Measurements from ENCODE around the gene RTCA. TPM values are rescaled to one million over a fixed set of nuclear protein-coding genes. Genes with fewer than 3 reads are reported as not detected.
"Not testable (repeated sequence)": the region's sequence is repeated elsewhere in the genome, so short reads cannot be mapped to it uniquely, and the experiment has no call there.

RTCA gene
- total RNA-seq, 1 donor from 2014 or later, result 40.4 TPM

DNA sequence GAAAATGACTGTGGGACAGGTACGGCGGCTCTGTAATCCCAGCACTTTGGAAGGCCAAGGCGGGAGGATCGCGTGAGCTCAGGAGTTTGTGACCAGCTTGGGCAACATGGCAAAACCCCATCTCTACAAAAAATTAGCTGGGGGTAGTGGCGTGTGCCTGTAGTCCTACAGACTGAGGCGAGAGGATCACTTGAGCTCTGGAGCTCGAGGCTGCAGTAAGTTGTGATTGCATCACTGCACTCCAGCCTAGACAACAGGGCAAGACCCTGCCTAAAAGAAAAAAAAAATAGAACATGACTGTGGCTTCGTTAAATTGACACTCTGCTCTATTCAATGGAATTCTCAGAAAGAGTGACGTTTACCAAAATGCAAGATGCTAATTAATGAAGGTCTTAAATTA lies 12.5 kb upstream of the RTCA start:
- DNase-seq (ENCODE audit: low read depth), result no peak
- TF ChIP-seq, protein P1, sequence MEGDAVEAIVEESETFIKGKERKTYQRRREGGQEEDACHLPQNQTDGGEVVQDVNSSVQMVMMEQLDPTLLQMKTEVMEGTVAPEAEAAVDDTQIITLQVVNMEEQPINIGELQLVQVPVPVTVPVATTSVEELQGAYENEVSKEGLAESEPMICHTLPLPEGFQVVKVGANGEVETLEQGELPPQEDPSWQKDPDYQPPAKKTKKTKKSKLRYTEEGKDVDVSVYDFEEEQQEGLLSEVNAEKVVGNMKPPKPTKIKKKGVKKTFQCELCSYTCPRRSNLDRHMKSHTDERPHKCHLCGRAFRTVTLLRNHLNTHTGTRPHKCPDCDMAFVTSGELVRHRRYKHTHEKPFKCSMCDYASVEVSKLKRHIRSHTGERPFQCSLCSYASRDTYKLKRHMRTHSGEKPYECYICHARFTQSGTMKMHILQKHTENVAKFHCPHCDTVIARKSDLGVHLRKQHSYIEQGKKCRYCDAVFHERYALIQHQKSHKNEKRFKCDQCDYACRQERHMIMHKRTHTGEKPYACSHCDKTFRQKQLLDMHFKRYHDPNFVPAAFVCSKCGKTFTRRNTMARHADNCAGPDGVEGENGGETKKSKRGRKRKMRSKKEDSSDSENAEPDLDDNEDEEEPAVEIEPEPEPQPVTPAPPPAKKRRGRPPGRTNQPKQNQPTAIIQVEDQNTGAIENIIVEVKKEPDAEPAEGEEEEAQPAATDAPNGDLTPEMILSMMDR (conservative IDR thresholded peaks at IDR 0.05; ENCODE audit: low read depth, low read length), result no peak
- no peak overlapping the region for H3K4me3 ChIP-seq (ENCODE audit: low read depth, low read length)

DNA sequence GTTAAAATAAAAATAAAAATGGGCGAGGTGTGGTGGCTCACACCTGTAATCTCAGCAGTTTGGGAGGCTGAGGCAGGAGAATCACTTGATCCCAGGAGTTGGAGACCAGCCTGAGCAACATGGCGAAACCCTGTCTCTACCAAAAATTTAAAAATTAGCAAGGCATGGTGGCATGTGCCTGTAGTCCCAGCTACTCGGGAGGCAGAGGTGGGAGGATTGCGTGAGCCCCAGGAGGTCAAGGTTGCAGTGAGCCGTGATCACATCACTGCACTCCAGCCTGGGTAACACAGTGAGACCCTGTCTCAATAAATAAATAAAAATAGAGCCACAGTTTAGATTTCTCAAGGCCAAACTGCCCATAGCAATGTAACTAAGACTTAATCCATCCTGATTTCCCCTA lies 9.7 kb upstream of the RTCA start:
- not testable (repeated sequence) for H3K4me3 ChIP-seq (ENCODE audit: low read depth, low read length); DNase-seq (ENCODE audit: low read depth)

DNA sequence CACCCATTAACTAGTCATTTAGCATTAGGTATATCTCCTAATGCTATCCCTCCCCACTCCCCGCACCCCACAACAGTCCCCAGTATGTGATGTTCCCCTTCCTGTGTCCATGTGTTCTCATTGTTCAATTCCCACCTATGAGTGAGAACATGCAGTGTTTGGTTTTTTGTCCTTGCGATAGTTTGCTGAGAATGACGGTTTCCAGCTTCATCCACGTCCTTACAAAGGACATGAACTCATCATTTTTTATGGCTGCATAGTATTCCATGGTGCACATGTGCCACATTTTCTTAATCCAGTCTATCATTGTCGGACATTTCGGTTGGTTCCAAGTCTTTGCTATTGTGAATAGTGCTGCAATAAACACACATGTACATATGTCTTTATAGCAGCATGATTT lies 7.6 kb upstream of the RTCA start:
- H3K4me3 ChIP-seq (ENCODE audit: low read depth, low read length); DNase-seq (ENCODE audit: low read depth): not testable (repeated sequence)

DNA sequence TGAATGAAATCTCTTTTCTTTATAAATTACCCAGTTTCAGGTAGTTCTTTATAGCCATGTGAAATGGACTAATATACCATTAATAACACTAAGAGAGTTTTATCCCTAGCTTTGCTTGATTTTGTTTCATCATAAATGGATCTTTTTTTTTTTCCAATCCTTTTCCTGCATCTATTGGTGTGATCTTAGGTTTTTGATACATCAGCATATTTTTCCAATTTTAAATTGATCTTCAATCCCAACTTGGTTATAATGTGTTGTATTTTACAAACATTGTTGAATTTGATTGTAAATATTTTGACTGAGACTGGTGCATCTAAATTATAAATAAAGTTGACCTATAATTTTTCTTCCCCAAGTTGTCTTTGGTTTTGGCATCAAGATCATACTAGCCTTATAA lies 4.3 kb upstream of the RTCA start:
- TF ChIP-seq, protein P1 (conservative IDR thresholded peaks at IDR 0.05; ENCODE audit: low read depth, low read length), result no peak
- no peak for DNase-seq (ENCODE audit: low read depth)
- H3K4me3 ChIP-seq (ENCODE audit: low read depth, low read length), result no peak overlapping the region

DNA sequence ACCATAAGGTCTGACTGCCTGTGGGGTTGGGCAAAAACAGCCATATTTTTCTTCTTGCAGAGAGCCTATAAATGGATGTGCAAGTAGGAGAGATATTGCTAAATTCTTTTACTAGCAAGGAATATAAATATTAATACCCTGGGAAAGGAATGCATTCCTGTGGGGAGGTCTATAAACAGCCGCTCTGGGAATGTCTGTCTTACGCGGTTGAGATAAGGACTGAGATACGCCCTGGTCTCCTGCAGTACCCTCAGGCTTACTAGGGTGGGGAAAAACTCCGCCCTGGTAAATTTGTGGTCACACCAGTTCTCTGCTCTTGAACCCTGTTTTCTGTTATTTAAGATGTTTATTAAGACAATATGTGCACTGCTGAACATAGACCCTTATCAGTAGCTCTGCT lies 1.9 kb upstream of the RTCA start:
- H3K4me3 ChIP-seq (ENCODE audit: low read depth, low read length); DNase-seq (ENCODE audit: low read depth): not testable (repeated sequence)

DNA sequence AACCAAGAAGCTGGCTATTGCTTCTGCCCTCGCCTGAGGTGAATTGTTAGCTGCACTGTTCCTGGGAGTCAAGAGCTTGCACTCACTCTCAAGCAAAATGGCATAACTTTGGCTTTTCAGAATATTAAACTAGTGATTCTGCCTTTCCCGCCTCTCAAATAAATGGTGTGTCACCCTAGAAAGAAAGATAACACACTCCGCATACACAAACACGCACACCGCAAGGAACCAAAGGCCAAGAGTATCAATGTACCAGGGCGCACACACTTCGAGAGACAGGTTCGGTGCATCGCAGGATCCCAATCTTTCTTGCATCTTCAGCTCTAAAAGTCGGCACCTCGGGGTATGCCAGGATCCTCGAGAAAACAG lies 470 bp upstream of the RTCA start:
- DNase-seq (ENCODE audit: low read depth), result peak; percentile 9
- TF ChIP-seq, protein P1 (conservative IDR thresholded peaks at IDR 0.05; ENCODE audit: low read depth, low read length), result no peak
- H3K4me3 ChIP-seq (ENCODE audit: low read depth, low read length), result peak overlapping the region; percentile 88

DNA sequence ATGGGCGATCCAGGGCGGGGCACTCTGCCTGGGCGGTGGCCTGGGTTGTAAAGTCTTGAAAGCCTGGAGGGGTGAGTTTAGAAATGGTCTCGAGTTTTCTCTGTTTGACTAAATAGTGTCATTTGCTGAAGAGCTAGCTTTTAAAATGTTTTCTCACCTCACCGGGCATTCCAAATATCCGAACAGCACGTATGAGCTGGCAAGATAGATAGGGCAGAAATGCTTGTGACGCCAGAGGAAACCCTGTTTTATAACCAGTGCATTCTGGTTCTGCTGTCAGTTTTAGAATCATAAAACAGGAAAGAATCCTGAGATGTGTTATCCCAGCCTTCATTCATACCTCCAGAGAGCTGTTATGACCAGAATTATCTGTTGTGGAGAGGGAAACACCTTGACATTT lies 725 bp downstream of the RTCA start:
- DNase-seq (ENCODE audit: low read depth), result no peak
- TF ChIP-seq, protein P1 (conservative IDR thresholded peaks at IDR 0.05; ENCODE audit: low read depth, low read length), result no peak
- peak overlapping the region; percentile 88 for H3K4me3 ChIP-seq (ENCODE audit: low read depth, low read length)

DNA sequence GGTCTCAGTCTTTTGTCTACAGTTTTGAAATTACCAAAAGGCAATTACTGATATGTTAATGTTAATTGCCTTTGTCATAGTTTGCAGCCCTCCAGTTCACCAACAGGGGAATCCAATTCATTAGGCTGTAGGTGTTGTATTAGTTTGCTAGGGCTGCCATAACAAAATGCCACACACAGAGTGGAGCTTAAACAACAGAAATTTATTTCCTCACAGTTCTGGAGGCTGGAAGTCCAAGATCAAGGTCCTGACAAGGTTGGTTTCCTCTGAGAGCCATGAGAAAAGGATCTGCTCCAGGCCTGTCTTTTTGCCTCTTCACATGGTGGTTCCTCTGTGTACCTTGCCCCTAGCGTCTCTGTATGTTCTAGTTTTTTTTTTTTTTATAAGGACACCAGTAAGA lies 1.3 kb downstream of the RTCA start:
- TF ChIP-seq, protein P1 (conservative IDR thresholded peaks at IDR 0.05; ENCODE audit: low read depth, low read length), result no peak
- DNase-seq (ENCODE audit: low read depth), result no peak
- H3K4me3 ChIP-seq (ENCODE audit: low read depth, low read length), result peak overlapping the region; percentile 88

DNA sequence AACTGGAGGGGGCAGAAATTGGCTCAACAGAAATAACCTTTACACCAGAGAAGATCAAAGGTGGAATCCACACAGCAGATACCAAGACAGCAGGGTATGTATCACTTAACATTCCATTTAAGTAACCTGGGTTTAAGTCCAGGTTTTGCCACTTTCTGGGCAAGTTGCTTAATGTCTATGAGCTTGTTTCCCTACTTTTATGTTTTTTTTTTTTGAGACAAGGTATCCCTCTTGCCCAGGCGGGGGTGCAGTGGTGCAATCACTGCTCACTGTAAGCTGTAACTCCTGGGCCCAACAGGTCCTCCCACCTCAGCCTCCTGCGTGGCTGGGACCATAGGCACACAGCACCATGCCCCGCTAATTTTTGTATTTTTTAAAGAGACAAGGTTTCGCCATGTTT lies 2.2 kb downstream of the RTCA start:
- no peak for DNase-seq (ENCODE audit: low read depth)
- H3K4me3 ChIP-seq (ENCODE audit: low read depth, low read length), result no peak overlapping the region
- TF ChIP-seq, protein P1 (conservative IDR thresholded peaks at IDR 0.05; ENCODE audit: low read depth, low read length), result no peak
